Neuronal stem cell (in vitro differentiated cells): Measurements from ENCODE around the gene RECQL5.
"Not testable (repeated sequence)": the region's sequence is repeated elsewhere in the genome, so short reads cannot be mapped to it uniquely, and the experiment has no call there.

Experiments used
- DNase-seq: peaks from one replicate; pipeline ENCODE4 v3.0.0-alpha.2; 2013; ENCODE audit warnings: low spot score
- H2AFZ ChIP-seq: one replicate; pipeline ENCODE4 v1.6.1; 2013; ENCODE audit warnings: mild to moderate bottlenecking, low read length, inconsistent platforms
- H2AK5ac ChIP-seq: 2 replicates; pipeline ENCODE4 v1.6.1; 2013; ENCODE audit warnings: low read depth, mild to moderate bottlenecking, inconsistent platforms, low read length, moderate library complexity, mixed read lengths
- H2BK120ac ChIP-seq: 2 replicates; pipeline ENCODE4 v1.6.1; 2013; ENCODE audit warnings: low read depth, mild to moderate bottlenecking, inconsistent platforms, low read length, moderate library complexity, mixed read lengths
- H2BK12ac ChIP-seq: one replicate; pipeline ENCODE4 v1.6.1; 2013; ENCODE audit warnings: low read length, inconsistent platforms
- H2BK15ac ChIP-seq: 2 replicates; pipeline ENCODE4 v1.6.1; 2013; ENCODE audit warnings: mild to moderate bottlenecking, low read length, inconsistent platforms, mixed read lengths
- H2BK5ac ChIP-seq: one replicate; pipeline ENCODE4 v1.6.1; 2013; ENCODE audit warnings: inconsistent platforms, mild to moderate bottlenecking, low read length, moderate library complexity
- H3K14ac ChIP-seq: one replicate; pipeline ENCODE4 v1.6.1; 2013; ENCODE audit warnings: low read length, inconsistent platforms
- H3K18ac ChIP-seq: 2 replicates; pipeline ENCODE4 v1.6.1; 2013; ENCODE audit warnings: low read length, inconsistent platforms
- H3K23ac ChIP-seq: 2 replicates; pipeline ENCODE4 v1.6.1; 2013; ENCODE audit warnings: low read depth, mild to moderate bottlenecking, mixed read lengths, low read length, inconsistent platforms; ENCODE audit not compliant: poor library complexity
- H3K27ac ChIP-seq: replicated peaks from 3 replicates; pipeline ENCODE4 v1.5.1; 2013; ENCODE audit warnings: low read length, inconsistent platforms
- H3K27me3 ChIP-seq, 3 experiments: 2 replicates each; pipeline ENCODE4 v1.6.1; 2013; ENCODE audit warnings: low read length in 3 of 3, mild to moderate bottlenecking in 2 of 3, inconsistent platforms in 1 of 3, low read depth in 1 of 3, mixed read lengths in 1 of 3, moderate library complexity in 1 of 3; ENCODE audit not compliant: control insufficient read depth in 3 of 3, insufficient read depth in 3 of 3
- H3K36me3 ChIP-seq, 2 donors: replicated peaks in 1 of 2; 2 replicates each; pipeline ENCODE4 v1.6.1; 2013; ENCODE audit warnings: low read length in 2 of 2; ENCODE audit not compliant: control insufficient read depth in 2 of 2, insufficient read depth in 2 of 2
- H3K4ac ChIP-seq: 2 replicates; pipeline ENCODE4 v1.6.1; 2013; ENCODE audit warnings: inconsistent platforms, mild to moderate bottlenecking, low read length, moderate library complexity
- H3K4me1 ChIP-seq, 2 donors: 1 replicate in 1 of 2; 2 replicates in 1 of 2; pipeline ENCODE4 v1.6.1; 2013; ENCODE audit warnings: low read length in 2 of 2, low read depth in 1 of 2; ENCODE audit not compliant: control insufficient read depth in 2 of 2, insufficient read depth in 1 of 2
- H3K4me2 ChIP-seq: one replicate; pipeline ENCODE4 v1.6.1; 2013; ENCODE audit warnings: mild to moderate bottlenecking, low read length, inconsistent platforms; ENCODE audit not compliant: insufficient read depth, poor library complexity, severe bottlenecking
- H3K4me3 ChIP-seq, 2 donors: 2 replicates each; pipeline ENCODE4 v1.5.1; 2013; ENCODE audit warnings: low read length in 2 of 2, mild to moderate bottlenecking in 2 of 2, inconsistent platforms in 1 of 2, moderate library complexity in 1 of 2
- H3K79me1 ChIP-seq: one replicate; pipeline ENCODE4 v1.6.1; 2013; ENCODE audit warnings: low read depth, mild to moderate bottlenecking, inconsistent platforms, low read length, moderate library complexity
- H3K9ac ChIP-seq: one replicate; pipeline ENCODE4 v1.6.1; 2013; ENCODE audit warnings: mild to moderate bottlenecking, low read depth, low read length, inconsistent platforms; ENCODE audit not compliant: poor library complexity
- H3K9me3 ChIP-seq, 2 donors: replicated peaks in 1 of 2; 2 replicates each; pipeline versions ENCODE3 to v1.6.1; 2013; ENCODE audit warnings: low read length in 2 of 2, mild to moderate bottlenecking in 2 of 2, inconsistent platforms in 1 of 2, low read depth in 1 of 2, mixed read lengths in 1 of 2, moderate library complexity in 1 of 2; ENCODE audit not compliant: control insufficient read depth in 2 of 2, insufficient read depth in 1 of 2
- H4K8ac ChIP-seq: one replicate; pipeline ENCODE4 v1.6.1; 2013; ENCODE audit warnings: low read depth, mild to moderate bottlenecking, inconsistent platforms, low read length, moderate library complexity
- H4K91ac ChIP-seq: one replicate; pipeline ENCODE4 v1.6.1; 2013; ENCODE audit warnings: low read length, low read depth, mild to moderate bottlenecking, inconsistent platforms; ENCODE audit not compliant: poor library complexity
- WGBS, 2 donors: extraction: QIAGEN DNeasy Blood & Tissue Kit; methylation state at CpG; one replicate each; pipeline ENCODE4 v1.1.7; 2013; ENCODE audit warnings: missing lambda C conversion rate in 2 of 2, mixed read lengths in 1 of 2; ENCODE audit not compliant: insufficient read length in 2 of 2, insufficient replicate concordance in 1 of 2; ENCODE audit errors: extremely low coverage in 2 of 2; 5-methylcytosine and 5-hydroxymethylcytosine counted together

The RECQL5 gene

DNA sequence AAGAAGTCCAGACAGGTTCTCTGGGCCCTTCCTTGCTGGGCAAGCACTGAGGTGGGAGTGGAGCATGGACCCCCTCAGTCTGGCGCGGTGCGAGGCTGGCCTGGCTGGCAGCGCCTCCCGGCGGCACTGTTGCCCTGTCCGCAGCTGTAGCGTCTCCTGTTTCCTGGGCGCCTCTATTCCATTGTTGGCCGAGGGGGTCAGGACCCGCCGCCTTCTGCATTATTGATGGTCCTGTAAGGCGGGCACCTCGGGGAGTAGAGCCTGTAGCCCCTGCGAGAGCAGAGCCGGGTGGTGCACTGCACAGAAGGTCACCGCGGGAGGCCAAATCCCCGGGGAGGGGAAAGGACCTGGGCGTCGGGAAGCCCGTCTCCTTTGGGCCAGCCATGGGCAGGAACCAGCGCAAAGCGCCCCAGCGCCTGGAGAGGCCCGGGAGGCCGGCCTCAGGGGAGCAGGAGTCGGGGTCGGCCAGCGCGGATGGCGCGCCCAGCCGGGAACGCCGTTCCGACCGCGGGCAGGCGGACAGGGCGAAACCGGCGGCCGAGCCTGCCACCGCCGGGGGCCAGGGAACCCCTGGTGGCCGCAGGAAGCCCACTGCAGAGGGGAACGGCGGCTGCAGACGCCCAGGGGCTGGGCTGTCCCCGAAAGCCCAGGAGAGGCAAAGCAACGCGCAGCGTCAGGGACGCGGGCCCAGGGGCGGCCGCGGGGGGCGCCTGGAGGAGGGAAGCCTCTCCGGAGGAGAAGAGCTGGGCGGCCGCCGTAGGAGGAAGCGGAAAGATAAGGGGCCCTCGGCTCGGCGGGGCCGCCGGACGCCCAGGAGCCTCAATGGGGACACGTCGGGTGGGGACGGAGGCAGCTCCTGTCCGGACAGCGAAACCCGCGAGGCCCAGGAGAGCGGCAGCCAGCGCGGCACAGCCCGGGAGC, 79.0 kb downstream of the RECQL5 start, which contains the start of gene MYO15B:
TSS of gene MYO15B (plus strand) at position 126 of the 921 bp plus-strand sequence. CDS start at position 384, 258 bp downstream.
- peaks cover 0 to 11% of the 10 kb centered on the region in 2 donors for H3K9me3 ChIP-seq
- peak within 1 kb of the TSS; percentile 98 for H3K18ac ChIP-seq
- H2BK5ac ChIP-seq = peak within 1 kb of the TSS; percentile 91
- H3K27me3 ChIP-seq = peaks cover 0 to 43% (median 21%) of the 10 kb centered on the region in 3 experiments
- H2AK5ac ChIP-seq = peak within 1 kb of the TSS; percentile 98
- no peaks in the 10 kb centered on the region for H3K36me3 ChIP-seq
- H3K4me3 ChIP-seq = peak within 1 kb of the TSS; percentile 20 to 80
- peak within 1 kb of the TSS; percentile 80 for H2AFZ ChIP-seq
- peak within 1 kb of the TSS; percentile 76 for H3K4ac ChIP-seq
- H3K23ac ChIP-seq = peak within 1 kb of the TSS; percentile 97
- WGBS, 2 donors = no CpG with 5 or more reads among the region's 82 CpGs
- peak; percentile 59 for DNase-seq
- H2BK12ac ChIP-seq = peak within 1 kb of the TSS; percentile 84
- H3K4me2 ChIP-seq = peak within 1 kb of the TSS; percentile 80
- H3K9ac ChIP-seq = peak within 1 kb of the TSS; percentile 95
- H3K79me1 ChIP-seq = peaks cover 2% of the 10 kb centered on the region
- peak within 1 kb of the TSS; percentile 99 for H2BK15ac ChIP-seq
- peak within 1 kb of the TSS; percentile 47 for H3K14ac ChIP-seq
- peak within 1 kb of the TSS; percentile 82 for H4K8ac ChIP-seq
- peak within 1 kb of the TSS; percentile 39 for H3K27ac ChIP-seq
- H4K91ac ChIP-seq = no peak within 1 kb of the TSS
- peaks cover 0 to 8% of the 10 kb centered on the region in 2 donors for H3K4me1 ChIP-seq
- H2BK120ac ChIP-seq = peak within 1 kb of the TSS; percentile 91

DNA sequence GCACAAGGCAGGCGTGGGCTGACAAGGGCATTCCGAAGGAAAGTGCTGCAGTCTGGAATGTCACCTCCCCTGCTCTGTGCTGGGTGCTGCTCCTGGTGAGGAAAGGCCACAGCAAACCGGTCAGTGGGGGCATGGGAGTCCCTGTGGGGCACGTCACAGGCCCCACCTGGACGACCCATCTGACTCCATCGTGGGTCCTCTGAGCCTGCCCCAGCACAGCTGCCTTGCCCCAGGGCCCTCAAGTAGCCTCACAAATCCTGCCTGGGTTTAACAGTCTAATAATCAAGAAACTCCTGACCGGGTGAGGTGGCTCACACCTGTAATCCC, 82.1 kb downstream of the RECQL5 start:
- H3K18ac ChIP-seq = peak overlapping the region; percentile 29
- no peak overlapping the region for H3K23ac ChIP-seq
- H2AK5ac ChIP-seq = no peak overlapping the region
- H3K79me1 ChIP-seq = peaks cover 2% of the 10 kb centered on the region
- peak overlapping the region; percentile 41 for H2BK15ac ChIP-seq
- H4K8ac ChIP-seq = no peak overlapping the region
- H2BK5ac ChIP-seq = no peak overlapping the region
- no peak for DNase-seq
- H3K36me3 ChIP-seq = no peaks in the 10 kb centered on the region
- H2BK12ac ChIP-seq = no peak overlapping the region
- H2AFZ ChIP-seq = peak overlapping the region; percentile 40
- H3K9ac ChIP-seq = no peak overlapping the region
- H3K27ac ChIP-seq = no peak overlapping the region
- H3K4me2 ChIP-seq = no peak overlapping the region
- no peak overlapping the region for H3K4me3 ChIP-seq
- no peak overlapping the region for H4K91ac ChIP-seq
- WGBS, 2 donors = no CpG with 5 or more reads among the region's 7 CpGs
- H3K9me3 ChIP-seq = peaks cover 0 to 11% of the 10 kb centered on the region in 2 donors
- peaks cover 0 to 8% of the 10 kb centered on the region in 2 donors for H3K4me1 ChIP-seq
- H3K14ac ChIP-seq = no peak overlapping the region
- H2BK120ac ChIP-seq = no peak overlapping the region
- H3K4ac ChIP-seq = no peak overlapping the region
- peaks cover 0 to 32% (median 15%) of the 10 kb centered on the region in 3 experiments for H3K27me3 ChIP-seq

- H3K18ac ChIP-seq, H4K8ac ChIP-seq, H3K27ac ChIP-seq, H3K4ac ChIP-seq, H3K79me1 ChIP-seq, H2BK5ac ChIP-seq, H3K4me2 ChIP-seq, H2AFZ ChIP-seq, H3K23ac ChIP-seq, H2AK5ac ChIP-seq, H2BK12ac ChIP-seq, H3K4me3 ChIP-seq, H3K4me1 ChIP-seq, DNase-seq, H3K9ac ChIP-seq, H2BK15ac ChIP-seq, H2BK120ac ChIP-seq, H3K36me3 ChIP-seq, H3K14ac ChIP-seq, H4K91ac ChIP-seq: not testable (repeated sequence)
- WGBS, 2 donors = no CpG with 5 or more reads among the region's 6 CpGs
- Histone ChIP-seq H3K9me3 (peaks cover 0 to 11% of the 10 kb centered on the region in 2 donors), H3K27me3 (peaks cover 0 to 26% (median 11%) of the 10 kb centered on the region in 3 experiments)
Measured at GRCh38 chr17:75583197-75583596, 83.8 kb downstream of the RECQL5 start.

DNA sequence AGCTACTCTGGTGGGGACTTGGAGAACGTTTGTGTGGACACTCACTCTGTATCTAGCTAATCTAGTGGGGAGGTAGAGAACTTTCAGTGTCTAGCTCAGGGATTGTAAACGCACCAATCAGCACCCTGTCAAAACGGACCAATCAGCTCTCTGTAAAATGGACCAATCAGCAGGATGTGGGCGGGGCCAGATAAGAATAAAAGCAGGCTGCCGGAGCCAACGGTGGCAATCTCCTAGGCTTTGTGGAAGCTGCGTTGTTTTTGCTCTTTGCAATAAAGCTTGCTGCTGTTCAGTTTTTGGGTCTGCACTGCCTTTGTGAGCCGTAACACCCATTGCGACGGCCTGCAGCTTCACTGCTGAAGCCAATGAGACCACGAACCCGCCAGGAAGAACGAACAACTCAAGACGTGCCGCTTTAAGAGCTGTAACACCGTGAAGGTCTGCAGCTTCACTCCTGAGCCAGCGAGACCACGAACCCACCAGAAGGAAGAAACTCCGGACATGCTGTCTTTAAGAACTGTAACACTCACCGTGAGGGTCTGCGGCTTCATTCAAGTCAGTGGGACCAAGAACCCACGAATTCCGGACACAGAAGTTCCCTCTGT, 85.7 kb downstream of the RECQL5 start:
- H3K14ac ChIP-seq, H3K4me3 ChIP-seq, H2BK12ac ChIP-seq, H2BK15ac ChIP-seq, H3K79me1 ChIP-seq, H4K91ac ChIP-seq, H2BK120ac ChIP-seq, H3K4ac ChIP-seq, H3K4me2 ChIP-seq, H3K23ac ChIP-seq, H3K27ac ChIP-seq, H2AK5ac ChIP-seq, H3K9me3 ChIP-seq, H3K27me3 ChIP-seq, H3K9ac ChIP-seq, DNase-seq, H3K36me3 ChIP-seq, H3K4me1 ChIP-seq, H4K8ac ChIP-seq: not testable (repeated sequence)
- Histone ChIP-seq H2AFZ (peak overlapping the region; percentile 49), H2BK5ac (peak overlapping the region; percentile 24), H3K18ac (peak overlapping the region; percentile 38)
- WGBS, 2 donors = no CpG with 5 or more reads among the region's 23 CpGs
